ENCODE results near the gene SOBP. TPM values are rescaled to one million over a fixed set of nuclear protein-coding genes. Genes with fewer than 3 reads are reported as not detected.

Gene SOBP
- 0.19 and 0.99 TPM in 2 replicates for total RNA-seq

GRCh38 chr6:107489636-107490565 lies at the start of gene SOBP:
Gene SOBP, plus strand, starts transcription at chr6:107490117. Its CDS starts 500 bp downstream, at chr6:107490617.

GRCh38 chr6:107459283-107460082 lies 30.4 kb upstream of the SOBP start, which contains the start of gene PDSS2:
Gene PDSS2, minus strand, starts transcription at chr6:107459564. Its CDS starts 279 bp downstream, at chr6:107459285.

Other genes starting within 250 kb of the SOBP start
- gene PDSS2, start 30.6 kb upstream of the SOBP start, total RNA-seq: 9.7 and 10.5 TPM in 2 replicates